Ovary (tissue), 9 donors: Measurements from ENCODE around the gene PPARD. TPM values are rescaled to one million over a fixed set of nuclear protein-coding genes. Genes with fewer than 3 reads are reported as not detected.

Experiments
- DNase-seq, 5 donors: peaks; one replicate each; pipeline ENCODE4 v3.0.0-alpha.2; 2019 to 2020
- H3K27ac ChIP-seq, 2 donors: fragments of 200-600 bp; one replicate each; pipeline versions ENCODE4 v1.5.1 to v1.8.0; 2019 to 2022
- H3K27me3 ChIP-seq: fragments of 200-600 bp; one replicate; pipeline ENCODE4 v1.8.0; 2022
- H3K36me3 ChIP-seq: fragments of 200-600 bp; sonication (generic); one replicate; pipeline ENCODE4 v1.5.1; 2019
- H3K4me1 ChIP-seq: one replicate; pipeline ENCODE4 v1.8.1; 2013; ENCODE audit warnings: mild to moderate bottlenecking, moderate library complexity; ENCODE audit not compliant: insufficient read depth
- H3K4me3 ChIP-seq: fragments of 200-600 bp; sonication (generic); one replicate; pipeline ENCODE4 v1.5.1; 2017
- H3K9me3 ChIP-seq, 2 donors: fragments of 200-600 bp in 1 of 2; sonication (generic) in 1 of 2; one replicate each; pipeline versions ENCODE4 v1.5.1 to v1.8.1; 2013 to 2019; ENCODE audit warnings: mild to moderate bottlenecking in 1 of 2, moderate library complexity in 1 of 2
- CTCF ChIP-seq, 3 donors: fragments of 450-650 bp in 2 of 3; fragments of 200-600 bp in 1 of 3; IDR thresholded peaks; one replicate each; pipeline versions ENCODE4 v1.5.1 to v1.8.0; 2016 to 2022; ENCODE audit warnings: antibody characterized with exemption in 3 of 3, mild to moderate bottlenecking in 1 of 3
- EP300 ChIP-seq: sonication (generic); formaldehyde crosslinking; IDR thresholded peaks from one replicate; pipeline ENCODE4 v1.6.1; 2017; ENCODE audit warnings: antibody characterized with exemption
- POLR2A ChIP-seq: fragments of 450-650 bp; IDR thresholded peaks from one replicate; pipeline ENCODE4 v1.6.1; 2017; ENCODE audit warnings: antibody characterized with exemption, mild to moderate bottlenecking, moderate library complexity
- WGBS, 3 donors: extraction: QIAGEN DNeasy Blood & Tissue Kit in 1 of 3; methylation state at CpG; one replicate each; pipeline versions ENCODE4 v1.1.5 to v1.1.7; 2013 to 2017; 5-methylcytosine and 5-hydroxymethylcytosine counted together
- intact Hi-C, 4 donors: fragments of 100-400 bp; cut with DNase I; formaldehyde crosslinking; loops; one replicate each; pipeline versions ENCODE4 v1.11.0 to v1.15.1; 2022 to 2023
- polyA plus RNA-seq, 2 donors: library from polyadenylated mRNA; stranded (reverse); fragments of 200-250 nt in 1 of 2; fragments of 350-450 nt in 1 of 2; fragmentation: Illumina TruSeq in 1 of 2; extraction: RNeasy Lipid Tissue Mini Kit (QIAGEN cat#74804) in 1 of 2; gene quantifications; one replicate each; pipeline ENCODE4 v1.2.3, GENCODE V29; 2013 to 2014
- total RNA-seq, 7 donors: library from RNA; depleted of rRNA in 2 of 7; stranded (reverse); fragments of >200 nt in 2 of 7; fragmentation: NEBNext Ultra II Directional in 3 of 7; extraction: Animal tissue kit (Norgen Biotek cat#: 25700) in 3 of 7; gene quantifications; one replicate each; pipeline versions ENCODE4 v1.1.0 to v1.2.4, GENCODE V29; 2016 to 2023
- donor health status: DM: no; HTN: no; CAD: no; lungs with moderate emphysema.
- donor health status: DM: no; HTN: no; CAD: no.
- donor health status: Bipolar disorder and iron deficiency.
- donor health status: DM: yes; HTN: yes; CAD: no.
- donor health status: DM: no; HTN: no; CAD: no.
- donor health status: DM: yes; HTN: yes; CAD: no.

PPARD gene
- total and polyA plus RNA-seq, 9 donors = 7.9 to 55.9 (median 25.0) TPM

GRCh38 chr6:35454391-35455110 is 112.2 kb downstream of the PPARD start:
- Histone ChIP-seq H3K4me3 (no peak overlapping the region), H3K4me1 (peaks cover 7% of the 10 kb centered on the region), H3K9me3 (no peaks in the 10 kb centered on the region), H3K36me3 (no peaks in the 10 kb centered on the region), H3K27me3 (no peaks in the 10 kb centered on the region), H3K27ac (no peak overlapping the region)
- no peak for DNase-seq
- TF ChIP-seq EP300 (no peak), CTCF (IDR thresholded peaks at IDR 0.05) (no peak), POLR2A (no peak)
- WGBS, 3 donors = 74 to 80% (median 79%) methylated on average over 9 of the region's 9 CpGs
- intact Hi-C loops = no loop called here

GRCh38 chr6:35457907-35458306 is 115.5 kb downstream of the PPARD start:
- Histone ChIP-seq H3K9me3 (no peaks in the 10 kb centered on the region), H3K4me1 (peaks cover 6% of the 10 kb centered on the region), H3K4me3 (no peak overlapping the region), H3K27me3 (no peaks in the 10 kb centered on the region), H3K27ac (no peak overlapping the region), H3K36me3 (no peaks in the 10 kb centered on the region)
- intact Hi-C loops = no loop called here
- DNase-seq = no peak
- TF ChIP-seq EP300 (no peak), CTCF (IDR thresholded peaks at IDR 0.05) (no peak), POLR2A (no peak)
- 53 to 75% (median 58%) methylated on average over 4 of the region's 4 CpGs for WGBS, 3 donors

- no peak overlapping the region for H3K27ac ChIP-seq
- TF ChIP-seq CTCF (IDR thresholded peaks at IDR 0.05) (no peak), EP300 (no peak), POLR2A (no peak)
- 85 to 98% (median 96%) methylated on average over 3 of the region's 3 CpGs for WGBS, 3 donors
- H3K36me3 ChIP-seq = no peaks in the 10 kb centered on the region
- H3K27me3 ChIP-seq = no peaks in the 10 kb centered on the region
- no peaks in the 10 kb centered on the region for H3K9me3 ChIP-seq
- H3K4me3 ChIP-seq = no peak overlapping the region
- no peaks in the 10 kb centered on the region for H3K4me1 ChIP-seq
- intact Hi-C loops = no loop called here
- DNase-seq = no peak
Measured at GRCh38 chr6:35461270-35461669, 118.9 kb downstream of the PPARD start.

GRCh38 chr6:35463292-35463691 is 120.9 kb downstream of the PPARD start:
- Histone ChIP-seq H3K27me3 (no peaks in the 10 kb centered on the region), H3K36me3 (no peaks in the 10 kb centered on the region), H3K4me3 (no peak overlapping the region), H3K4me1 (no peaks in the 10 kb centered on the region), H3K9me3 (no peaks in the 10 kb centered on the region), H3K27ac (no peak overlapping the region)
- DNase-seq = no peak
- TF ChIP-seq POLR2A = no peak
- TF ChIP-seq EP300 = no peak
- TF ChIP-seq CTCF (IDR thresholded peaks at IDR 0.05) = no peak
- intact Hi-C loops = no loop called here
- WGBS, 3 donors = 87 to 91% (median 91%) methylated on average over 4 of the region's 4 CpGs
